OCI-LY7 (cell line): Measurements from ENCODE around the gene MIEN1.

ENCODE experiments used
- EZH2phosphoT487 ChIP-seq: fragments of 200-600 bp; sonication (generic); IDR thresholded peaks from 2 replicates; pipeline ENCODE4 v1.6.1; 2018; ENCODE audit warnings: low read depth, borderline replicate concordance, mild to moderate bottlenecking, mixed run types, antibody characterized with exemption, low read length, moderate library complexity, mixed read lengths
- TF ChIP-seq, protein P1 (sequence below): fragments of 200-600 bp; sonication (generic); conservative IDR thresholded peaks from 2 replicates; pipeline ENCODE4 v1.5.1; 2014; ENCODE audit warnings: mild to moderate bottlenecking, antibody characterized with exemption, low read length, moderate library complexity, mixed read lengths

DNA sequence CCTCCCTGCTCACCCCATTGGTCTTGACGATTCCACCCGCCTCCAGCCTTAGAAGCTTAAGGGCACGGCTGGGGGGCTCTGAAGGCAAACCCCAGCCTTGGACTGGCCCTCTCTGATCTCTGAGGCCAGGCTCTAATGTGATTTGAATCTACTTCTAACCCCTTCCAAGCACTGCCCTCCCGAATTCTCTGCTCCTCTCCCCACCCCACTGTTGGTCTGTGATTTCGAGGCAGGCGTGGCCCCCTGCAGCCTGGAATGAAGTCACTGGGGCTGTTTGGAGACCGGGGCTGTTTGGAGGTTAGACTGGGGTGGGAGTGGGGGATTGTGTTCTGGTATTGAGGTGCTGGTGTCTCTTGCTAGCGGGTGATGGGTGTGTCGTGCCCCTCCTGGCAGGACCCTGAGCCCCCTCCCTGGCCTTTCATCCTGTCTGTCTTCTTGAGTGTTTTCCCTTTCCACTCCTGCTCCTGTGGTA lies 9.6 kb upstream of the MIEN1 start:
- TF ChIP-seq, protein P1, sequence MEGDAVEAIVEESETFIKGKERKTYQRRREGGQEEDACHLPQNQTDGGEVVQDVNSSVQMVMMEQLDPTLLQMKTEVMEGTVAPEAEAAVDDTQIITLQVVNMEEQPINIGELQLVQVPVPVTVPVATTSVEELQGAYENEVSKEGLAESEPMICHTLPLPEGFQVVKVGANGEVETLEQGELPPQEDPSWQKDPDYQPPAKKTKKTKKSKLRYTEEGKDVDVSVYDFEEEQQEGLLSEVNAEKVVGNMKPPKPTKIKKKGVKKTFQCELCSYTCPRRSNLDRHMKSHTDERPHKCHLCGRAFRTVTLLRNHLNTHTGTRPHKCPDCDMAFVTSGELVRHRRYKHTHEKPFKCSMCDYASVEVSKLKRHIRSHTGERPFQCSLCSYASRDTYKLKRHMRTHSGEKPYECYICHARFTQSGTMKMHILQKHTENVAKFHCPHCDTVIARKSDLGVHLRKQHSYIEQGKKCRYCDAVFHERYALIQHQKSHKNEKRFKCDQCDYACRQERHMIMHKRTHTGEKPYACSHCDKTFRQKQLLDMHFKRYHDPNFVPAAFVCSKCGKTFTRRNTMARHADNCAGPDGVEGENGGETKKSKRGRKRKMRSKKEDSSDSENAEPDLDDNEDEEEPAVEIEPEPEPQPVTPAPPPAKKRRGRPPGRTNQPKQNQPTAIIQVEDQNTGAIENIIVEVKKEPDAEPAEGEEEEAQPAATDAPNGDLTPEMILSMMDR: no peak
- no peak for TF ChIP-seq EZH2phosphoT487
